ENCODE data around the gene IGF2BP2.

IGF2BP2 gene

DNA sequence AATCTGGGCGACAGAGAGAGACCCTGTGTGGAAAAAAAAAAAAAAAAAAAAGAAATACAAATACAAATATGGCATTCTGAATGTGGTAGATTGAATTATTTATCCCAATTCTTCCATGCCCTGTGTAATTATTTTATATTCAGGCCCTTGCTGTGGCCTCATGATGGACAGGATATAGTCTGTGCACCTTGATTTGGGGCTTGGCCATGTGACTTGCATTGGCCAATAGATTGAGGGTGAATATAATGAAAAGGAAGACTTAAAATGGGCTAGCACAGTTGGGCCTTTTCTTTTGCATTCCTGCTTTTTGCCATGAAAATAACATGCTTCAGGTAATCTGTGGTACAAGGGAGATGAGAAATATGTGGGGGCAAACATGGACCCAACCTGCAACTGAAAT, 27.1 kb upstream of the IGF2BP2 start:
- no peak for DNase-seq (ENCODE audit: low read depth)
- TF ChIP-seq, protein P1, sequence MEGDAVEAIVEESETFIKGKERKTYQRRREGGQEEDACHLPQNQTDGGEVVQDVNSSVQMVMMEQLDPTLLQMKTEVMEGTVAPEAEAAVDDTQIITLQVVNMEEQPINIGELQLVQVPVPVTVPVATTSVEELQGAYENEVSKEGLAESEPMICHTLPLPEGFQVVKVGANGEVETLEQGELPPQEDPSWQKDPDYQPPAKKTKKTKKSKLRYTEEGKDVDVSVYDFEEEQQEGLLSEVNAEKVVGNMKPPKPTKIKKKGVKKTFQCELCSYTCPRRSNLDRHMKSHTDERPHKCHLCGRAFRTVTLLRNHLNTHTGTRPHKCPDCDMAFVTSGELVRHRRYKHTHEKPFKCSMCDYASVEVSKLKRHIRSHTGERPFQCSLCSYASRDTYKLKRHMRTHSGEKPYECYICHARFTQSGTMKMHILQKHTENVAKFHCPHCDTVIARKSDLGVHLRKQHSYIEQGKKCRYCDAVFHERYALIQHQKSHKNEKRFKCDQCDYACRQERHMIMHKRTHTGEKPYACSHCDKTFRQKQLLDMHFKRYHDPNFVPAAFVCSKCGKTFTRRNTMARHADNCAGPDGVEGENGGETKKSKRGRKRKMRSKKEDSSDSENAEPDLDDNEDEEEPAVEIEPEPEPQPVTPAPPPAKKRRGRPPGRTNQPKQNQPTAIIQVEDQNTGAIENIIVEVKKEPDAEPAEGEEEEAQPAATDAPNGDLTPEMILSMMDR (IDR thresholded peaks at IDR 0.05; ENCODE audit: low read depth, low read length, missing control alignments), result no peak
- H3K4me3 ChIP-seq (ENCODE audit: low read depth, low read length), result no peak overlapping the region

DNA sequence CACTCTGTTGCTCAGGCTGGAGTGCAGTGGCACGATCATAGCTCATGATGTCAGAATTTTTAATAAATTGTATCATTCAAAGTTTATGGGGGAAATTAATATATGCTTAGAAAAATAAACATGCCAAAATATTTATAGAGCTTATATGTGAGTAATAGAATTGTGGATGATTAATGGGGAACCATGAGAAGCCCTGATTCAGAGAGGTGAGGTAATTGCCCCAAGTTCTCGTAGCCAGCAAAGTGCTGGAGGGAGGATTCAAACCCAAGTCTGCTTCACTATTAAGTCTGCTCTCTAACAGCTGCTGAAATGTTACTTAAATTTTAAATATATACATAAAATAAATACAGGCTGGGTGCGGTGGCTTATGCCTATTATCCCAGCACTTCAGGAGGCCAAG, 26.2 kb upstream of the IGF2BP2 start:
- H3K4me3 ChIP-seq (ENCODE audit: low read depth, low read length), result no peak overlapping the region
- TF ChIP-seq, protein P1 (IDR thresholded peaks at IDR 0.05; ENCODE audit: low read depth, low read length, missing control alignments), result no peak
- DNase-seq (ENCODE audit: low read depth), result no peak

DNA sequence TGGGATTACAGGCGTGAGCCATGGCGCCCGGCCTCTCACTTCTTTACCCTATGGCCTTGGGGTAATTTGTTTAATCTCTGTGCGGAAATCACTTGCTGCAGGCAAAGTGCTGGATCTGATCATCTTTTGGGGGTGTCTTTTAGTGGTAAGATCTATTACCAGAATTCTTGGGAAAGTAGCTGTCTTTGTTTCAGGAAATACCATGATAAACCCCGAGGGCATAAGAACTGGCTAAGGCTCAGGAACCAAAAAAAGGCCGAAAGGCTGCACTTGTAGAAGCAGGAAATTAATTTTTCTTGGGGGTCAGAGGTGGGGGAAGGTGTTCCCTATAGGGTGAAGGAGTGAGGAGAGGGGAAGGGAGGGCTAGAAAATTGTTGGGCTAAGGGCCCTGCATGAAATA, 22.7 kb upstream of the IGF2BP2 start:
- H3K4me3 ChIP-seq (ENCODE audit: low read depth, low read length), result no peak overlapping the region
- TF ChIP-seq, protein P1 (IDR thresholded peaks at IDR 0.05; ENCODE audit: low read depth, low read length, missing control alignments), result no peak
- DNase-seq (ENCODE audit: low read depth), result no peak

DNA sequence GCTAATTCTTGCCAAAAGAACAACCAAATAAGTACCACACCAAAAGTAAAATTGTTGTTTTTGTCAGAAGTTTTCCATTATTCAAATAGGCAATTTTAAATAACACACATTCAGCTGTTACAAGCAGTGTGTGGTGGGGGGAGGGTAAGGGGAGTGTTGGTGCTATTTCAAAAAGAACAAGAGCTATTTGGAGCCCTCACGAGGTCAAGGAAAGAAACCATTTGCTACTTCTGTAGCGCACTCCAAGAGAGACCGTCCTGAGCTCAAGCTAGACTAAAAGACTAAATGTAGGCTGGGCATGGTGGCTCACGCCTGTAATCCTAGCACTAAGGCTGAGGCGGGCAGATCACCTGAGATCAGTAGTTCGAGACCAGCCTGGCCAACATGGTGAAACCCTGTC, 21.2 kb upstream of the IGF2BP2 start:
- TF ChIP-seq, protein P1 (IDR thresholded peaks at IDR 0.05; ENCODE audit: low read depth, low read length, missing control alignments), result no peak
- H3K4me3 ChIP-seq (ENCODE audit: low read depth, low read length), result no peak overlapping the region

DNA sequence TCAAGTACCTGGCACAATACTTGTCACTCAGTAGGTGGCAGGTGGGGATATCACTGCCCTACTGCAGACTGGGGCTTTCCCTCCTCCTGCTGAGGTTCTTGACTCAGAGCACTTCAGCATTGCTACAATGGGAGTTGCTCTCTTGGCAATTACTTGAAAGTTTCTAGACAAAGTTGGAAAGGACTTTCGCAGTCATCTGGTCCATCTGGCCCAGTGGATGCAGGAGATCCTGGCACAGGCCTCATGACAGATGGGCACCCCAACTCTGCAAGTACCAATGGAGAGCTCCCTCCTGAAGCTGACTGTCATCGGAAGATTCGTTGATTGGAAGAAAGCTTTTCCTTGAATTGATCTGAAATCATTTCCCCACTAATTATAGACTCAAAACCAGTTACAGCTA, 19.2 kb upstream of the IGF2BP2 start:
- no peak for DNase-seq (ENCODE audit: low read depth)
- TF ChIP-seq, protein P1 (IDR thresholded peaks at IDR 0.05; ENCODE audit: low read depth, low read length, missing control alignments), result no peak
- H3K4me3 ChIP-seq (ENCODE audit: low read depth, low read length), result no peak overlapping the region

More for the DNA sequence above, 21.2 kb upstream of the IGF2BP2 start:
- no peak for DNase-seq (ENCODE audit: low read depth)

DNA sequence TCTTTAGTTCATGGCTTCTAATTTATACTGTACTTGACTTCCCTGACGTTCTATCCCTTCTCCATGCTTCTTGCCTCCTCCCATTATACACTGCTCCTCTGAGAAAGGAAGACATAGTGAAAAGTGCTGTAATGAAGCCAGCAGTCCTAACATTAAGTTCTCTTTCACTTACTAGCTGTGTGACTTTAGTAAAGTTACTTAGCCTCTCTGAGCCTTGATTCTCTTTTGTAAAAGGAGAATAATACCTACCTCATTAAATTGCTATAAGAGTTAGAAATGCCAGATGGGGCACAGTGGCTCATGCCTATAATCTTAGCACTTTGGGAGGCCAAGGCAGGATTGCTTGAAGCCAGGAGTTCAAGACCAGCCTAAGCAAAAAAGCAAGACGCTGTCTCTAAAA, 18.8 kb upstream of the IGF2BP2 start:
- no peak for DNase-seq (ENCODE audit: low read depth)
- TF ChIP-seq, protein P1 (IDR thresholded peaks at IDR 0.05; ENCODE audit: low read depth, low read length, missing control alignments), result no peak
- H3K4me3 ChIP-seq (ENCODE audit: low read depth, low read length), result no peak overlapping the region

DNA sequence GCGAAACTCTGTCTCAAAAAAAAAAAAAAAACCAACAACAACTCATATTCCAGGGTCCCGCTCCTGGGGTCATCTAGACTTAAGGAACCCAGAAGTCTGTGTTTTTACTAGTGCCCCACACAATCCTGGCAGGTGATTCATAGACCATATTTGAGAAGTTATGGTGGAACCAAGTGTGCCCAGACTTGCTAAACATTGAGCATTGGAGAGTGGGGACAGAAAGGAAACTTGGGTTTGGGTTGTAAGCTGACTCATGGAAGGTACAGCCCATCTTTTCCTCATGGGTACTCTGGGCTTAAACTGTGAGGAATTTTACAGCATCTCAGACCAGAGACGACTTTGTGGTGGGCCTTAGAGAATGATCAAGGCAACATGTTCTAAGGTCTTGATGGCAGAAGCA, 18.3 kb upstream of the IGF2BP2 start:
- TF ChIP-seq, protein P1 (IDR thresholded peaks at IDR 0.05; ENCODE audit: low read depth, low read length, missing control alignments), result no peak
- no peak overlapping the region for H3K4me3 ChIP-seq (ENCODE audit: low read depth, low read length)
- DNase-seq (ENCODE audit: low read depth), result no peak
